HG03378 (cell line): Measurements from ENCODE around the gene STN1.

Experiments used
- ATAC-seq: cut with Tn5 transposase; IDR thresholded peaks from one replicate; pipeline ENCODE4 v1.9.1; 2021; ENCODE audit warnings: mild to moderate bottlenecking, moderate library complexity; ENCODE audit not compliant: unreplicated experiment

STN1 gene

GRCh38 chr10:103870516-103870915, 47.5 kb downstream of the STN1 start:
- no peak for ATAC-seq

GRCh38 chr10:103869336-103869735, 48.6 kb downstream of the STN1 start:
- no peak for ATAC-seq

GRCh38 chr10:103868200-103868599, 49.8 kb downstream of the STN1 start:
- no peak for ATAC-seq

GRCh38 chr10:103861505-103861904, 56.5 kb downstream of the STN1 start:
- ATAC-seq = no peak

GRCh38 chr10:103859161-103860086, 58.6 kb downstream of the STN1 start:
- no peak for ATAC-seq

- no peak for ATAC-seq
Observed at GRCh38 chr10:103858360-103858759, 59.6 kb downstream of the STN1 start.

GRCh38 chr10:103856797-103857170, 61.2 kb downstream of the STN1 start:
- ATAC-seq = no peak

- no peak for ATAC-seq
Observed at GRCh38 chr10:103855852-103856796, 61.9 kb downstream of the STN1 start.

- ATAC-seq = no peak
Observed at GRCh38 chr10:103855424-103855823, 62.6 kb downstream of the STN1 start, which contains the start of gene SH3PXD2A. TSS of gene SH3PXD2A (minus strand) at chr10:103855576. CDS start at chr10:103855266, 310 bp downstream.

GRCh38 chr10:103854686-103855391, 63.1 kb downstream of the STN1 start:
- no peak for ATAC-seq

GRCh38 chr10:103854265-103854685, 63.7 kb downstream of the STN1 start:
- ATAC-seq = no peak

GRCh38 chr10:103853428-103854264, 64.3 kb downstream of the STN1 start:
- no peak for ATAC-seq

- no peak for ATAC-seq
Observed at GRCh38 chr10:103852856-103853255, 65.1 kb downstream of the STN1 start.

GRCh38 chr10:103852189-103852711, 65.7 kb downstream of the STN1 start:
- ATAC-seq = no peak

GRCh38 chr10:103851261-103851660, 66.7 kb downstream of the STN1 start:
- ATAC-seq = no peak

GRCh38 chr10:103850572-103850895, 67.5 kb downstream of the STN1 start:
- no peak for ATAC-seq

- ATAC-seq = no peak
Observed at GRCh38 chr10:103849880-103850571, 68.0 kb downstream of the STN1 start.

- no peak for ATAC-seq
Observed at GRCh38 chr10:103849212-103849877, 68.6 kb downstream of the STN1 start.
